IMR-90 (cell line): Measurements from ENCODE around the gene NCAPH2. TPM values are rescaled to one million over a fixed set of nuclear protein-coding genes. Genes with fewer than 3 reads are reported as not detected.
"Not testable (repeated sequence)": the region's sequence is repeated elsewhere in the genome, so short reads cannot be mapped to it uniquely, and the experiment has no call there.

Source experiments
- ATAC-seq: fragments of 200-7000 bp; cut with Tn5 transposase; 2 replicates; pipeline ENCODE4 v1.9.1; 2020; ENCODE audit warnings: low read depth, mild to moderate bottlenecking, moderate library complexity
- BruUV-seq: library from RNA; stranded (reverse); fragments of 400-500 nt; replicated peaks from 2 replicates; lab custom pipeline; 2021; lab: Mats Ljungman, UMichigan
- CTCF ChIA-PET: fragments of 300-600 bp; formaldehyde crosslinking; extraction: SDS; loops from one replicate; lab custom pipeline; 2021; ENCODE audit warnings: antibody characterized with exemption; lab: Yijun Ruan, JAX
- POLR2A ChIA-PET: fragments of 300-600 bp; sonication (Branson Sonifier 250); formaldehyde crosslinking; loops from one replicate; lab custom pipeline; 2022; ENCODE audit warnings: antibody characterized with exemption; ENCODE audit not compliant: unreplicated experiment; lab: Charles Lee
- DNase-seq: peaks from one replicate; pipeline ENCODE4 v3.0.0; 2013
- H2AFZ ChIP-seq: replicated peaks from 2 replicates; pipeline ENCODE3; 2013; ENCODE audit warnings: low read length, mild to moderate bottlenecking; ENCODE audit not compliant: poor library complexity
- H2AK5ac ChIP-seq: 2 replicates; pipeline ENCODE4 v1.6.1; 2013; ENCODE audit warnings: low read depth, low read length, inconsistent platforms
- H2AK9ac ChIP-seq: replicated peaks from 2 replicates; pipeline ENCODE3; 2013; ENCODE audit warnings: mild to moderate bottlenecking, low read depth, low read length, moderate library complexity; ENCODE audit not compliant: poor library complexity
- H2BK120ac ChIP-seq: 2 replicates; pipeline ENCODE4 v1.6.1; 2013; ENCODE audit warnings: low read depth, low read length, inconsistent platforms
- H2BK15ac ChIP-seq: 3 replicates; pipeline ENCODE4 v1.6.1; 2013; ENCODE audit warnings: low read depth, low read length, inconsistent platforms
- H2BK20ac ChIP-seq: 2 replicates; pipeline ENCODE4 v1.6.1; 2013; ENCODE audit warnings: low read depth, mild to moderate bottlenecking, inconsistent platforms, low read length, moderate library complexity
- H2BK5ac ChIP-seq: 2 replicates; pipeline ENCODE4 v1.6.1; 2013; ENCODE audit warnings: mild to moderate bottlenecking, low read depth, low read length, inconsistent platforms; ENCODE audit not compliant: poor library complexity, severe bottlenecking
- H3K14ac ChIP-seq: replicated peaks from 2 replicates; pipeline ENCODE4 v1.6.1; 2013; ENCODE audit warnings: low read depth, low read length, inconsistent platforms
- H3K18ac ChIP-seq: 2 replicates; pipeline ENCODE4 v1.6.1; 2013; ENCODE audit warnings: low read depth, low read length, control low read depth
- H3K23ac ChIP-seq: 2 replicates; pipeline ENCODE4 v1.6.1; 2013; ENCODE audit warnings: low read depth, low read length, inconsistent platforms
- H3K27ac ChIP-seq: 2 replicates; pipeline ENCODE4 v1.5.1; 2013; ENCODE audit warnings: mild to moderate bottlenecking, control low read depth, low read length; ENCODE audit not compliant: insufficient read depth
- H3K27me3 ChIP-seq: 2 replicates; pipeline ENCODE4 v1.6.1; 2013; ENCODE audit warnings: low read length; ENCODE audit not compliant: control insufficient read depth, insufficient read depth
- H3K36me3 ChIP-seq: 2 replicates; pipeline ENCODE4 v1.6.1; 2013; ENCODE audit warnings: low read length, mixed read lengths; ENCODE audit not compliant: control insufficient read depth, insufficient read depth
- H3K4ac ChIP-seq: 2 replicates; pipeline ENCODE4 v1.6.1; 2013; ENCODE audit warnings: low read depth, low read length, inconsistent platforms
- H3K4me1 ChIP-seq: 2 replicates; pipeline ENCODE4 v1.6.1; 2013; ENCODE audit warnings: low read length, mixed read lengths; ENCODE audit not compliant: control insufficient read depth, insufficient read depth
- H3K4me2 ChIP-seq: 2 replicates; pipeline ENCODE4 v1.6.1; 2013; ENCODE audit warnings: low read depth, mild to moderate bottlenecking, control low read depth, low read length, moderate library complexity
- H3K4me3 ChIP-seq: 2 replicates; pipeline ENCODE4 v1.5.1; 2013; ENCODE audit warnings: low read depth, mild to moderate bottlenecking, control low read depth, low read length, moderate library complexity; ENCODE audit not compliant: insufficient read depth
- H3K56ac ChIP-seq: 2 replicates; pipeline ENCODE4 v1.6.1; 2013; ENCODE audit warnings: low read length, inconsistent platforms; ENCODE audit not compliant: insufficient read depth; ENCODE audit errors: extremely low read depth
- H3K79me1 ChIP-seq, 2 experiments: 2 replicates each; pipeline ENCODE4 v1.6.1; 2013; ENCODE audit warnings: low read length in 2 of 2, inconsistent platforms in 1 of 2, low read depth in 1 of 2
- H3K9ac ChIP-seq: 2 replicates; pipeline ENCODE4 v1.6.1; 2013; ENCODE audit warnings: low read depth, low read length, control low read depth
- H3K9me1 ChIP-seq: 2 replicates; pipeline ENCODE4 v1.6.1; 2013; ENCODE audit warnings: low read length, inconsistent platforms; ENCODE audit not compliant: insufficient read depth
- H3K9me3 ChIP-seq: 2 replicates; pipeline ENCODE4 v1.6.1; 2013; ENCODE audit warnings: low read length; ENCODE audit not compliant: control insufficient read depth, insufficient read depth
- H4K20me1 ChIP-seq: 2 replicates; pipeline ENCODE4 v1.6.1; 2013; ENCODE audit warnings: low read length, inconsistent platforms; ENCODE audit not compliant: insufficient read depth
- H4K5ac ChIP-seq: 2 replicates; pipeline ENCODE4 v1.6.1; 2013; ENCODE audit warnings: mild to moderate bottlenecking, low read depth, low read length, control low read depth
- H4K8ac ChIP-seq, 2 experiments: 2 replicates each; pipeline ENCODE4 v1.6.1; 2013; ENCODE audit warnings: low read depth in 2 of 2, low read length in 2 of 2, control low read depth in 1 of 2, inconsistent platforms in 1 of 2
- H4K91ac ChIP-seq: 2 replicates; pipeline ENCODE4 v1.6.1; 2013; ENCODE audit warnings: low read depth, low read length, inconsistent platforms; ENCODE audit not compliant: insufficient read depth
- BHLHE40 ChIP-seq: fragments of 150-350 bp; IDR thresholded peaks from 2 replicates; pipeline ENCODE4 v1.6.1; 2016; ENCODE audit warnings: mild to moderate bottlenecking, low read depth, low read length
- CHD1 ChIP-seq: IDR thresholded peaks from 2 replicates; pipeline ENCODE4 v1.6.1; 2012; ENCODE audit warnings: low read depth, low read length, improper control_type of control experiment
- ELK1 ChIP-seq: fragments of 150-350 bp; IDR thresholded peaks from 2 replicates; pipeline ENCODE4 v1.6.1; 2016; ENCODE audit warnings: low read depth, mild to moderate bottlenecking, low read length, moderate library complexity, borderline replicate concordance
- FOS ChIP-seq: fragments of 150-350 bp; IDR thresholded peaks from 2 replicates; pipeline ENCODE4 v1.6.1; 2016; ENCODE audit warnings: low read depth, low read length
- MXI1 ChIP-seq: IDR thresholded peaks from 2 replicates; pipeline ENCODE4 v1.6.1; 2012; ENCODE audit warnings: low read depth, mild to moderate bottlenecking, low read length, moderate library complexity, borderline replicate concordance
- USF2 ChIP-seq: fragments of 150-350 bp; IDR thresholded peaks from 2 replicates; pipeline ENCODE4 v1.6.1; 2017; ENCODE audit warnings: mild to moderate bottlenecking, antibody characterized with exemption, low read length, low read depth
- WGBS, 2 experiments: methylation state at CpG; one replicate each; pipeline versions ENCODE4 v1.1.5 to v1.1.7; 2013; ENCODE audit warnings: missing lambda C conversion rate in 2 of 2; ENCODE audit not compliant: insufficient read length in 1 of 2; ENCODE audit errors: extremely low coverage in 2 of 2; 5-methylcytosine and 5-hydroxymethylcytosine counted together
- dilution Hi-C: fragments of 300-500 bp; cut with HindIII; formaldehyde crosslinking; loops from one replicate; pipeline ENCODE4 v1.14.3; 2018; ENCODE audit warnings: low sequenced_read_pairs; ENCODE audit not compliant: unreplicated experiment
- in situ Hi-C: fragments of 300-500 bp; cut with MboI; formaldehyde crosslinking; loops from 3 replicates; pipeline ENCODE4 v1.14.3; 2019; ENCODE audit warnings: low sequenced_read_pairs, inconsistent platforms, mixed read lengths
- intact Hi-C: fragments of 100-400 bp; cut with micrococcal nuclease; formaldehyde crosslinking; loops from 2 replicates; pipeline ENCODE4 v1.10.0; 2022
- polyA plus RNA-seq, 3 experiments: library from polyadenylated mRNA; depleted of rRNA; stranded (reverse); fragments of >200 nt; gene quantifications; 2 replicates each; pipeline ENCODE4 v1.2.3, GENCODE V29; 2012; ENCODE audit warnings: low replicate concordance in 1 of 3
- total RNA-seq: library from RNA; depleted of rRNA; stranded (reverse); fragments of >200 nt; gene quantifications from 2 replicates; pipeline ENCODE4 v1.2.3, GENCODE V29; 2012

NCAPH2 gene
- total and polyA plus RNA-seq, 2 of the 4 experiments (the other 2 are of a cell fraction) = 30.2 to 38.5 TPM

GRCh38 chr22:50519151-50519550, 11.1 kb downstream of the NCAPH2 start:
- intact Hi-C loops = no loop called here
- H3K27me3 ChIP-seq = no peaks in the 10 kb centered on the region
- no peak overlapping the region for H2BK20ac ChIP-seq
- H3K9ac ChIP-seq = no peak overlapping the region
- no peak overlapping the region for H3K4me2 ChIP-seq
- H2AK9ac ChIP-seq = no peak overlapping the region
- WGBS, 2 experiments = 94% methylated on average over 6 of the region's 8 CpGs; no CpG with 5 or more reads in 1 of the 2 experiments
- H3K18ac ChIP-seq = no peak overlapping the region
- no peak overlapping the region for H3K27ac ChIP-seq
- H4K91ac ChIP-seq = no peak overlapping the region
- H3K23ac ChIP-seq = no peak overlapping the region
- no peak overlapping the region for H2AK5ac ChIP-seq
- no peaks in the 10 kb centered on the region for H3K9me1 ChIP-seq
- ChIA-PET CTCF (no interaction called here), POLR2A (no interaction called here)
- in situ Hi-C loops = no loop called here
- H2AFZ ChIP-seq = no peak overlapping the region
- H3K4me1 ChIP-seq = no peaks in the 10 kb centered on the region; the same call in 1 of the 2 replicates
- no peak overlapping the region for H4K8ac ChIP-seq
- H3K36me3 ChIP-seq = peaks cover 49% of the 10 kb centered on the region
- H2BK5ac ChIP-seq = no peak overlapping the region
- ATAC-seq (no peak), DNase-seq (no peak)
- H2BK15ac ChIP-seq = no peak overlapping the region
- no peak overlapping the region for H3K56ac ChIP-seq
- dilution Hi-C loops = no loop called here
- no TSS peak for BruUV-seq
- H3K79me1 ChIP-seq = peaks cover 19 to 50% of the 10 kb centered on the region in 2 experiments
- no peak overlapping the region for H3K14ac ChIP-seq
- H4K5ac ChIP-seq = no peak overlapping the region
- H3K4ac ChIP-seq = no peak overlapping the region
- H3K9me3 ChIP-seq = no peaks in the 10 kb centered on the region
- no peak for TF ChIP-seq BHLHE40
- TF ChIP-seq ELK1 = no peak
- no peak for TF ChIP-seq FOS
- TF ChIP-seq CHD1 = no peak
- TF ChIP-seq MXI1 = no peak
- TF ChIP-seq USF2 = no peak
- H2BK120ac ChIP-seq = no peak overlapping the region
- no peak overlapping the region for H3K4me3 ChIP-seq
- H4K20me1 ChIP-seq = peaks cover 15% of the 10 kb centered on the region

GRCh38 chr22:50520184-50520583, 12.2 kb downstream of the NCAPH2 start:
- H3K27ac ChIP-seq, in situ Hi-C loops, CTCF ChIA-PET, H3K4ac ChIP-seq, H3K4me1 ChIP-seq, H3K4me3 ChIP-seq, intact Hi-C loops, H3K9me3 ChIP-seq, H3K56ac ChIP-seq, H2BK20ac ChIP-seq, H2BK15ac ChIP-seq, H2AK9ac ChIP-seq, H3K4me2 ChIP-seq, H2AK5ac ChIP-seq, dilution Hi-C loops, H4K8ac ChIP-seq, DNase-seq, H3K23ac ChIP-seq, H3K14ac ChIP-seq, BruUV-seq, ATAC-seq, H4K5ac ChIP-seq, H2AFZ ChIP-seq, POLR2A ChIA-PET, H3K18ac ChIP-seq, H3K9ac ChIP-seq, H4K91ac ChIP-seq, H2BK120ac ChIP-seq, H3K27me3 ChIP-seq, H2BK5ac ChIP-seq, H3K9me1 ChIP-seq: not testable (repeated sequence)
- Histone ChIP-seq H3K36me3 (peaks cover 48% of the 10 kb centered on the region), H4K20me1 (peaks cover 19% of the 10 kb centered on the region), H3K79me1 (peaks cover 16 to 49% of the 10 kb centered on the region in 2 experiments)
- WGBS, 2 experiments = 97% methylated on average over 7 of the region's 8 CpGs; no CpG with 5 or more reads in 1 of the 2 experiments
